Nephron progenitor cell (in vitro differentiated cells): Measurements from ENCODE around the gene APIP.

Source experiments
- DNase-seq: peaks from one replicate; pipeline ENCODE4 v3.0.0; 2021
- H3K27ac Mint-ChIP-seq: 2 replicates; pipeline ENCODE4 v1.8.0; 2021; ENCODE audit warnings: mild to moderate bottlenecking, moderate library complexity, mixed read lengths
- H3K27me3 Mint-ChIP-seq: 2 replicates; pipeline ENCODE4 v1.8.0; 2021; ENCODE audit warnings: mild to moderate bottlenecking, low read depth, mixed read lengths; ENCODE audit not compliant: poor library complexity
- H3K36me3 Mint-ChIP-seq: 2 replicates; pipeline ENCODE4 v1.8.0; 2021; ENCODE audit warnings: low read depth, mixed read lengths
- H3K4me1 Mint-ChIP-seq: 2 replicates; pipeline ENCODE4 v1.8.0; 2021; ENCODE audit warnings: mixed read lengths
- H3K4me3 Mint-ChIP-seq: 2 replicates; pipeline ENCODE4 v1.8.0; 2021; ENCODE audit warnings: mild to moderate bottlenecking, moderate library complexity, mixed read lengths
- H3K9me3 Mint-ChIP-seq: 2 replicates; pipeline ENCODE4 v1.8.0; 2021; ENCODE audit warnings: mild to moderate bottlenecking, moderate library complexity, mixed read lengths
- TF ChIP-seq, protein P1 (sequence below): fragments of 200-600 bp; sonication (generic); IDR thresholded peaks from 2 replicates; pipeline ENCODE4 v1.5.0; 2021; ENCODE audit warnings: antibody characterized with exemption

The APIP gene

DNA sequence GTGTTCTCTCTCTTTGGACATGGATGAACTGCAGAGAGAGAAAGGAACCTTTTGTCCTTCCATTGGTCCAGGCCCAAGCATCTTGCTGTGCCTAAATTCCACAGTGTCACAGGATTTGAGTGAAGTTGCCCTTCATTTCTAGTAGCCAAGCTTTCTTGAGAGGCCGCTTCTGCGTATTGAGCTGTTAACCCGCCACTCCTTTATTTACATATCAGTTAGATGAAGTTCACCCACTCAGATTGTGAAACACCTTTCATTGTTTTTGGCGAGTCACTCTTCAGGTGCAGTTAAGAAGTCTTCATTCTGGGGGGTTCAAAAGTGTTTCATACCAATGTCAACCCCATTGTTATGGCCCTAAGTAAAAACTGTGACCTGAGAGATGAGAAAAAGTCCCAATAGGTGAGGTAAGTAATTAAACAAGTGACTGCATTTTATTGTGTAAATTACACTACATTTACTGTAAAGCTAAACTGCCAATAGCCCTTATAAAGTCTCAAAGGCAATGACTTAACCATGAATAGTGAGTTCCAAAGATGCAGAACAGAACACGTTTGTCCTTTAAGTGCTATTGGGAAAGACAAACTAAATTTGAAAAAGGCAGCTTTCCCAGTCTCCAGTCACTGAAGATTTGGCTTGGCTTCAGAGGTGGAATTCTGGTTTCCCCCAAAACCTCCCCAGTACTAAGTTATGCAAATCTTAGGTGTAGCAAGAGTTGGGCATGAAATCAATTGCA, 61.0 kb downstream of the APIP start:
- Mint-ChIP-seq H3K4me3 (no peak overlapping the region), H3K27me3 (no peaks in the 10 kb centered on the region), H3K9me3 (peaks cover 7% of the 10 kb centered on the region), H3K36me3 (peaks cover 35% of the 10 kb centered on the region), H3K4me1 (no peaks in the 10 kb centered on the region), H3K27ac (no peak overlapping the region)
- DNase-seq: no peak
- TF ChIP-seq, protein P1, sequence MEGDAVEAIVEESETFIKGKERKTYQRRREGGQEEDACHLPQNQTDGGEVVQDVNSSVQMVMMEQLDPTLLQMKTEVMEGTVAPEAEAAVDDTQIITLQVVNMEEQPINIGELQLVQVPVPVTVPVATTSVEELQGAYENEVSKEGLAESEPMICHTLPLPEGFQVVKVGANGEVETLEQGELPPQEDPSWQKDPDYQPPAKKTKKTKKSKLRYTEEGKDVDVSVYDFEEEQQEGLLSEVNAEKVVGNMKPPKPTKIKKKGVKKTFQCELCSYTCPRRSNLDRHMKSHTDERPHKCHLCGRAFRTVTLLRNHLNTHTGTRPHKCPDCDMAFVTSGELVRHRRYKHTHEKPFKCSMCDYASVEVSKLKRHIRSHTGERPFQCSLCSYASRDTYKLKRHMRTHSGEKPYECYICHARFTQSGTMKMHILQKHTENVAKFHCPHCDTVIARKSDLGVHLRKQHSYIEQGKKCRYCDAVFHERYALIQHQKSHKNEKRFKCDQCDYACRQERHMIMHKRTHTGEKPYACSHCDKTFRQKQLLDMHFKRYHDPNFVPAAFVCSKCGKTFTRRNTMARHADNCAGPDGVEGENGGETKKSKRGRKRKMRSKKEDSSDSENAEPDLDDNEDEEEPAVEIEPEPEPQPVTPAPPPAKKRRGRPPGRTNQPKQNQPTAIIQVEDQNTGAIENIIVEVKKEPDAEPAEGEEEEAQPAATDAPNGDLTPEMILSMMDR: no peak

DNA sequence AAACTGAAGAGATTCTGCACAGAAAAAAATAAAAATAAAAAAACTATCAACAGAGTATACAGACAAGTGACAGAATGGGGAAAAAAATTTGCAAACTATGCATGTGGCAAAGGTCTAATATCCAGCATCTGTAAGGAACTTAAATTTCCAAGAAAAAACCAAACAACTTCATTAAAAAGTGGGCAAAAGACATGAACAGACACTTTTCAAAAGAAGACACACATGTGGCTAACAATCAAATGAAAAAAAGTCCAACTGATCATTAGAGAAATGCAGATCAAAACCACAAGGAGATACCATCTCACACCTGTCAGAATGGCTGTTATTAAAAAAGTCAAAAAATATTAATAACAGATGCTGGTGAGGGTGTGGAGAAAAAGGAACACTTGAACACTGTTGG, 64.3 kb downstream of the APIP start:
- Mint-ChIP-seq H3K9me3 (peaks cover 7% of the 10 kb centered on the region), H3K36me3 (peaks cover 47% of the 10 kb centered on the region), H3K27ac (no peak overlapping the region), H3K27me3 (no peaks in the 10 kb centered on the region), H3K4me1 (no peaks in the 10 kb centered on the region), H3K4me3 (no peak overlapping the region)
- no peak for DNase-seq
- TF ChIP-seq, protein P1: no peak

DNA sequence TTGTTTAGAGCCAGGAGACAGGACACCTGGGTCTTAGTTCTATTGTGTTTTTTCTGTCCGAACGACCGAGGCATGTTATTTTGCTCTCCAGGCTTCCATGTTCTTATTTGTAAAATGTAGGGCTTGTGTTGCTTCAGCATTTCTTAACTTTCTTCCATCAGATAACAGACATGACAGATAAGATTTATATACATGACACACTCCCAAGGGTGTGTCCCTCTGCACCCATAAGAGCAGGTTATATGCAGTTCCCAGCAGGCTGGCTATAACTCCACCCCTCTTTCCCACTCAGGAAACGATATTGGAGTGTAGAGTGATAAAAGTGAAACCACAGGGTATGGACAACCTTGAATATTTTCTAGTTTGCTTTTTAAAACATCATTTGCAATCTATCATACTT, 65.8 kb downstream of the APIP start:
- no peaks in the 10 kb centered on the region for H3K4me1 Mint-ChIP-seq
- TF ChIP-seq, protein P1: no peak
- H3K36me3 Mint-ChIP-seq: peaks cover 43% of the 10 kb centered on the region
- no peak for DNase-seq
- no peak overlapping the region for H3K4me3 Mint-ChIP-seq
- H3K27ac Mint-ChIP-seq: no peak overlapping the region
- H3K27me3 Mint-ChIP-seq: no peaks in the 10 kb centered on the region
- H3K9me3 Mint-ChIP-seq: peaks cover 7% of the 10 kb centered on the region

DNA sequence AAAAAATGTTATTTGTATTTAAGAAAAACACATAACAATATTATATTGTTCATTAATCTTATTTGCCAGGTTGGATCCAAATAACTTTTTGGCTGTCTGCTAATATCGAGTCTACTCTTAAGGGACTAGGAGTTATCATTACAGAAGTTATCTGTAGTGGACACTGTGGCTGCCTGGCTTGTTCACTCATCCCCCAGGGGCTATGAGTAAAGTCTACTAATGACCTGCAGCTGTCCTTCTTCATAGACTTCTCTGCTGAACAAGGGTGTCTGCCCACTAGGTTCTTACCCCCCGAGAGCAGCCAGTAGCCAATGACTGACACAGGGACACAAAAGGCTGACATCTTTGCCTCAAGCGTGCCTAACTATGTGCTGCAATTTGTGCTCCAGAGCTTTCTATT, 69.7 kb downstream of the APIP start:
- TF ChIP-seq, protein P1: no peak
- peaks cover 3% of the 10 kb centered on the region for H3K9me3 Mint-ChIP-seq

DNA sequence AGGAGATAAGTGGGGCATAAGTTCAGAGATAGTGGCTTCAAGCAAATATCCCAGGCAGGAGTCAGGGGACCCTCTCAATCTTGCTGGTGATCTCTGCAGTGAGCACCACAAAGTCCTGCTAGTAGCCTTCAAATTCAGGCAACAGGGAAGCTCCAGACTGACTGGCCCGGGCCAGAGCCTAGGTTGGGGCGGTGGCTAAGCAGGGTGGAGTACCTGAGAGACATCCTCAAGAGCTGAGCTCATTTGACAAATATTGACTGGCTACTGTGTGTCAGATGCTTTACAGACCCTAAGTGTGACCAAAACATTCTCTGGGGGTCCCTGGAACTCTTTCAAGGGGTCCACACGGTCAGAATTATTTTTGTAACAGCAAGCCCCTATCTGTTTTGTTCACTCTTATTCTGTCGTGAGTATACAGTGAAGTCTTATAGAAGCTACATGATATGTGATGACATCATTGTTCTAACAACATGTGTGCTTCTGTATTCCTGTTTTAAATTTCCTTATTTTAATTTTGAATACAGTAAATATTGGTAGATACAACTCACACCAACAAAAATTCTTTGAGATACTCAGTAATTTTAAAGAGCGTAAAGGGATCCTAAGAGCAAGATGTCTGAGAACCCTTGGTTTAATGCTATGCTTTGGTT, 71.6 kb downstream of the APIP start:
- Mint-ChIP-seq H3K27me3 (no peaks in the 10 kb centered on the region), H3K4me3 (no peak overlapping the region), H3K4me1 (no peaks in the 10 kb centered on the region), H3K9me3 (no peaks in the 10 kb centered on the region), H3K36me3 (peaks cover 18% of the 10 kb centered on the region), H3K27ac (no peak overlapping the region)
- TF ChIP-seq, protein P1: no peak
- no peak for DNase-seq

More for the DNA sequence above, 69.7 kb downstream of the APIP start:
- Mint-ChIP-seq H3K36me3 (peaks cover 16% of the 10 kb centered on the region), H3K27ac (no peak overlapping the region), H3K27me3 (no peaks in the 10 kb centered on the region), H3K4me3 (no peak overlapping the region), H3K4me1 (no peaks in the 10 kb centered on the region)
- no peak for DNase-seq

DNA sequence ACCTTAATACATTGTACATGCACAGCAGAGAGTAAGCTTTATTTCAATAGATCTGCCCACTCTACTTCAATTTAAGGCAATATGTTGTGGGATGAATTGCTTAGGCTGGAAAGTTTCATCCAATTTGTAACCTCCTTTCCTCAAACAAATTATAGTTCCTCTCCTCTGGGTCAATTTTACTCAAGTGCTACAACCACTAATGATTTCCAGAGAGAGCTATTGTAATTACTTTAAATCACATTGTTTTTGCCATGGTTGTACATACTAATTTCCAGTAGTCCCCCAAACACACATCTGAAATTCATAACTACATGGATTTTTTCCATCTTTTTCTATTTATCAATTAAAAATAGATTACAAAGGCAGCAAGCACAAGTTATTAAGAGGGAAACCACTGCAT, 72.9 kb downstream of the APIP start:
- peaks cover 18% of the 10 kb centered on the region for H3K36me3 Mint-ChIP-seq
- H3K4me1 Mint-ChIP-seq: peaks cover 5% of the 10 kb centered on the region
- H3K27me3 Mint-ChIP-seq: no peaks in the 10 kb centered on the region
- no peak overlapping the region for H3K27ac Mint-ChIP-seq
- DNase-seq: no peak
- TF ChIP-seq, protein P1: no peak
- H3K4me3 Mint-ChIP-seq: no peak overlapping the region
- H3K9me3 Mint-ChIP-seq: no peaks in the 10 kb centered on the region
